Thoracic aorta (tissue), 2 donors: ENCODE data around the gene NTRK3. TPM values are rescaled to one million over a fixed set of nuclear protein-coding genes. Genes with fewer than 3 reads are reported as not detected.

Source experiments
- ATAC-seq: fragments of 150-250 bp; one replicate; pipeline ENCODE4 v1.8.0; 2017; ENCODE audit warnings: low read depth; ENCODE audit not compliant: insufficient number of reproducible peaks, low FRiP score
- DNase-seq: peaks from one replicate; pipeline ENCODE4 v3.0.0-alpha.2; 2020; ENCODE audit warnings: low spot score
- H3K27ac ChIP-seq, 2 donors: fragments of 200-600 bp; sonication (generic); 1 replicate in 1 of 2; 2 replicates in 1 of 2; pipeline ENCODE4 v1.5.1; 2016; ENCODE audit warnings: mild to moderate bottlenecking in 2 of 2, moderate library complexity in 2 of 2
- H3K27me3 ChIP-seq: fragments of 200-600 bp; sonication (generic); replicated peaks from 2 replicates; pipeline ENCODE4 v1.6.0; 2016; ENCODE audit warnings: mild to moderate bottlenecking; ENCODE audit not compliant: insufficient read depth
- H3K36me3 ChIP-seq: fragments of 200-600 bp; sonication (generic); one replicate; pipeline ENCODE4 v1.5.1; 2016
- H3K4me1 ChIP-seq, 2 donors: fragments of 200-600 bp; sonication (generic); 1 replicate in 1 of 2; 2 replicates in 1 of 2; pipeline versions ENCODE4 v1.5.1 to v1.6.0; 2016; ENCODE audit warnings: low read depth in 2 of 2, mild to moderate bottlenecking in 1 of 2; ENCODE audit not compliant: control insufficient read depth in 1 of 2
- H3K4me3 ChIP-seq: fragments of 200-600 bp; sonication (generic); 2 replicates; pipeline ENCODE4 v1.5.1; 2016; ENCODE audit warnings: mild to moderate bottlenecking
- H3K9me3 ChIP-seq: fragments of 200-600 bp; sonication (generic); 2 replicates; pipeline ENCODE4 v1.5.1; 2016
- CTCF ChIP-seq: fragments of 200-600 bp; sonication (generic); IDR thresholded peaks from one replicate; pipeline ENCODE4 v1.5.1; 2019; ENCODE audit warnings: antibody characterized with exemption
- total RNA-seq, 2 donors: library from RNA; depleted of rRNA; stranded (reverse); fragments of >200 nt; gene quantifications; one replicate each; pipeline versions ENCODE4 v1.1.0 to v1.2.3, GENCODE V29; 2016

NTRK3 gene
- total RNA-seq, 2 donors from 2014 or later = 84.9 to 87.3 TPM

GRCh38 chr15:88013111-88013510 lies 243.4 kb downstream of the NTRK3 start:
- H3K27me3 ChIP-seq = no peaks in the 10 kb centered on the region
- no peak for TF ChIP-seq CTCF

GRCh38 chr15:88012688-88013087 lies 243.9 kb downstream of the NTRK3 start:
- Histone ChIP-seq H3K27ac (no peak overlapping the region), H3K4me3 (no peak overlapping the region), H3K9me3 (no peaks in the 10 kb centered on the region), H3K27me3 (no peaks in the 10 kb centered on the region), H3K36me3 (no peaks in the 10 kb centered on the region), H3K4me1 (peaks cover 18 to 53% of the 10 kb centered on the region in 2 donors)
- ATAC-seq (no peak), DNase-seq (no peak)
- no peak for TF ChIP-seq CTCF

More at GRCh38 chr15:88013111-88013510, 243.4 kb downstream of the NTRK3 start:
- ATAC-seq (no peak), DNase-seq (no peak)
- Histone ChIP-seq H3K4me1 (peaks cover 18 to 53% of the 10 kb centered on the region in 2 donors), H3K36me3 (no peaks in the 10 kb centered on the region), H3K4me3 (no peak overlapping the region), H3K9me3 (no peaks in the 10 kb centered on the region), H3K27ac (no peak overlapping the region)

GRCh38 chr15:88012233-88012632 lies 244.3 kb downstream of the NTRK3 start:
- H3K27me3 ChIP-seq = no peaks in the 10 kb centered on the region
- no peak overlapping the region for H3K27ac ChIP-seq
- no peak for TF ChIP-seq CTCF
- H3K36me3 ChIP-seq = no peaks in the 10 kb centered on the region
- DNase-seq (peak; percentile 19), ATAC-seq (no peak)
- H3K4me3 ChIP-seq = no peak overlapping the region
- H3K9me3 ChIP-seq = no peaks in the 10 kb centered on the region
- H3K4me1 ChIP-seq = peaks cover 18 to 53% of the 10 kb centered on the region in 2 donors

- Histone ChIP-seq H3K27ac (no peak overlapping the region), H3K4me3 (no peak overlapping the region), H3K9me3 (no peaks in the 10 kb centered on the region), H3K36me3 (no peaks in the 10 kb centered on the region), H3K4me1 (peaks cover 18 to 53% of the 10 kb centered on the region in 2 donors), H3K27me3 (no peaks in the 10 kb centered on the region)
- TF ChIP-seq CTCF = no peak
- no peak for DNase-seq
- no peak for ATAC-seq
These were observed 245.0 kb downstream of the NTRK3 start for GRCh38 chr15:88011533-88011932.

- no peaks in the 10 kb centered on the region for H3K27me3 ChIP-seq
- H3K4me1 ChIP-seq = peaks cover 0 to 44% of the 10 kb centered on the region in 2 donors
- ATAC-seq (no peak), DNase-seq (no peak)
- TF ChIP-seq CTCF = no peak
- H3K9me3 ChIP-seq = no peaks in the 10 kb centered on the region
- no peaks in the 10 kb centered on the region for H3K36me3 ChIP-seq
- H3K27ac ChIP-seq = peak overlapping the region in 1 of 2 donors; percentile 9
- H3K4me3 ChIP-seq = no peak overlapping the region
These were observed 250.4 kb downstream of the NTRK3 start for GRCh38 chr15:88006146-88006545.
